ENCODE data around the gene SUPT20HL2. TPM values are rescaled to one million over a fixed set of nuclear protein-coding genes. Genes with fewer than 3 reads are reported as not detected.

SUPT20HL2 gene
- total RNA-seq, 2 experiments from 2014 or later = not detected

- intact Hi-C loops (cut with DNase I, micrococcal nuclease) = no loop called here
- Histone ChIP-seq H3K36me3 (ENCODE audit: insufficient read depth, low read length) (no peaks in the 10 kb centered on the region), H3K4me1 (ENCODE audit: insufficient read depth, low read length) (no peaks in the 10 kb centered on the region), H3K27me3 (ENCODE audit: control insufficient read depth in 1 of 2, insufficient read depth in 2 of 2, low read length in 2 of 2) (no peaks in the 10 kb centered on the region), H3K27ac (ENCODE audit: low read depth in 1 of 2, low read length in 2 of 2) (no peak overlapping the region), H3K9me3 (ENCODE audit: control insufficient read depth in 1 of 2, insufficient read depth in 1 of 2, low read length in 2 of 2) (no peaks in the 10 kb centered on the region), H3K4me3 (ENCODE audit: low read length) (no peak overlapping the region)
- H3K9me3 Mint-ChIP-seq = no peaks in the 10 kb centered on the region
- no peaks in the 10 kb centered on the region for H3K27me3 Mint-ChIP-seq
- DNase-seq (no peak), ATAC-seq (ENCODE audit: poor library complexity) (no peak)
- ChIA-PET CTCF (no interaction called here), POLR2A (no interaction called here)
- no peak overlapping the region for H3K4me3 Mint-ChIP-seq
- TF ChIP-seq CTCF (IDR thresholded peaks at IDR 0.05) = no peak
- no peaks in the 10 kb centered on the region for H3K4me1 Mint-ChIP-seq (ENCODE audit: low read depth)
- H3K27ac Mint-ChIP-seq = no peak overlapping the region
- no peaks in the 10 kb centered on the region for H3K36me3 Mint-ChIP-seq (ENCODE audit: low read depth)
These were observed 43.2 kb upstream of the SUPT20HL2 start for GRCh38 chrX:24357106-24357505.

GRCh38 chrX:24355095-24355494 lies 41.2 kb upstream of the SUPT20HL2 start:
- no peak for ATAC-seq (ENCODE audit: poor library complexity)
- no peaks in the 10 kb centered on the region for H3K36me3 Mint-ChIP-seq (ENCODE audit: low read depth)
- Histone ChIP-seq H3K4me3 (ENCODE audit: low read length) (no peak overlapping the region), H3K9me3 (ENCODE audit: control insufficient read depth in 1 of 2, insufficient read depth in 1 of 2, low read length in 2 of 2) (no peaks in the 10 kb centered on the region), H3K36me3 (ENCODE audit: insufficient read depth, low read length) (no peaks in the 10 kb centered on the region), H3K27me3 (ENCODE audit: control insufficient read depth in 1 of 2, insufficient read depth in 2 of 2, low read length in 2 of 2) (no peaks in the 10 kb centered on the region), H3K4me1 (ENCODE audit: insufficient read depth, low read length) (no peaks in the 10 kb centered on the region), H3K27ac (ENCODE audit: low read depth in 1 of 2, low read length in 2 of 2) (no peak overlapping the region)
- no peak overlapping the region for H3K4me3 Mint-ChIP-seq
- no peak for TF ChIP-seq CTCF (IDR thresholded peaks at IDR 0.05)
- H3K27me3 Mint-ChIP-seq = no peaks in the 10 kb centered on the region
- no peaks in the 10 kb centered on the region for H3K4me1 Mint-ChIP-seq (ENCODE audit: low read depth)
- no peaks in the 10 kb centered on the region for H3K9me3 Mint-ChIP-seq
- no peak for DNase-seq
- ChIA-PET POLR2A (no interaction called here), CTCF (no interaction called here)
- H3K27ac Mint-ChIP-seq = no peak overlapping the region
- intact Hi-C loops (cut with DNase I, micrococcal nuclease) = no loop called here

GRCh38 chrX:24350217-24350616 lies 36.3 kb upstream of the SUPT20HL2 start:
- H3K4me1 ChIP-seq (ENCODE audit: insufficient read depth, low read length) = no peaks in the 10 kb centered on the region
- H3K36me3 ChIP-seq (ENCODE audit: insufficient read depth, low read length) = no peaks in the 10 kb centered on the region
- H3K9me3 Mint-ChIP-seq = no peaks in the 10 kb centered on the region
- ATAC-seq (ENCODE audit: poor library complexity) (no peak), DNase-seq (no peak)
- no peaks in the 10 kb centered on the region for H3K27me3 Mint-ChIP-seq
- H3K9me3 ChIP-seq (ENCODE audit: control insufficient read depth in 1 of 2, insufficient read depth in 1 of 2, low read length in 2 of 2) = no peaks in the 10 kb centered on the region
- H3K4me3 Mint-ChIP-seq = no peak overlapping the region
- no peaks in the 10 kb centered on the region for H3K27me3 ChIP-seq (ENCODE audit: control insufficient read depth in 1 of 2, insufficient read depth in 2 of 2, low read length in 2 of 2)
- H3K27ac Mint-ChIP-seq = no peak overlapping the region
- H3K4me1 Mint-ChIP-seq (ENCODE audit: low read depth) = no peaks in the 10 kb centered on the region
- POLR2A ChIA-PET = no interaction called here
- CTCF ChIA-PET = no interaction called here
- H3K4me3 ChIP-seq (ENCODE audit: low read length) = no peak overlapping the region
- intact Hi-C loops (cut with DNase I, micrococcal nuclease) = no loop called here
- no peak for TF ChIP-seq CTCF (IDR thresholded peaks at IDR 0.05)
- no peaks in the 10 kb centered on the region for H3K36me3 Mint-ChIP-seq (ENCODE audit: low read depth)
- H3K27ac ChIP-seq (ENCODE audit: low read depth in 1 of 2, low read length in 2 of 2) = no peak overlapping the region

All from CD4-positive, alpha-beta T cell (primary cell).